Measurements from ENCODE around the gene EYS. TPM values are rescaled to one million over a fixed set of nuclear protein-coding genes. Genes with fewer than 3 reads are reported as not detected.

The EYS gene
- total RNA-seq, 2 donors from 2014 or later = not detected

DNA sequence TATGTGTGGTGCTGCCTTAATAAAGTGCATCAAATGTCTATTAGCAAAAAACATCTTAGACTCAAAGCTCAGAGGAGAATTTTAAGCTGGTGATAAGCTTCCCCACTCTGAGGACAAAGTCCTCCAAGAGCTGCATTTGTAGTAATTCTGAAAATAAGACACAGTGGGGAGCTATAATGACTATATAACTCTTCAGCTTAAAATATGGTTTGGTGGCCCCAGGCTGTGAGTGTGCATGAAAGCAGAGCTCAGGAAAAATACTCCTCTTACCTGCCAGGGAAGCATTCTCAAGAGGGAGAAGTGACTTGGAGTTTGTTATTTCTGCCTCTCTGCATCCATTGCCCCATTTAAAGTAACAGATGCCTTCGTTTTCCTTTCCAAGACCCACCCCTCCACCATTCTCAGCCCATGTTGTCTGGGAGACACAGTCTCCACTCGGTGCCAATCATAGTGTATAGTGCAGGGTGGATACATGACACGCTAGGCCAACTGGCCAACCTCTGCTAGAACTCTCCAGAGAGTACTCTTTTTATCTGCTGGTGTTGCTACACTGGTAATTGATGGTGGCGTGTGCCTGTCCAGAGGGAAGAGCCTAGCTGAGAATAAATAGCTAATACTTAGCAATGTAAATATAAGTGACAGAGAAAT lies 1842.2 kb downstream of the EYS start:
- no peak overlapping the region for H3K4me3 ChIP-seq
- no peak for DNase-seq (ENCODE audit: low spot score)
- no peaks in the 10 kb centered on the region for H3K9me3 ChIP-seq
- TF ChIP-seq, protein P1, sequence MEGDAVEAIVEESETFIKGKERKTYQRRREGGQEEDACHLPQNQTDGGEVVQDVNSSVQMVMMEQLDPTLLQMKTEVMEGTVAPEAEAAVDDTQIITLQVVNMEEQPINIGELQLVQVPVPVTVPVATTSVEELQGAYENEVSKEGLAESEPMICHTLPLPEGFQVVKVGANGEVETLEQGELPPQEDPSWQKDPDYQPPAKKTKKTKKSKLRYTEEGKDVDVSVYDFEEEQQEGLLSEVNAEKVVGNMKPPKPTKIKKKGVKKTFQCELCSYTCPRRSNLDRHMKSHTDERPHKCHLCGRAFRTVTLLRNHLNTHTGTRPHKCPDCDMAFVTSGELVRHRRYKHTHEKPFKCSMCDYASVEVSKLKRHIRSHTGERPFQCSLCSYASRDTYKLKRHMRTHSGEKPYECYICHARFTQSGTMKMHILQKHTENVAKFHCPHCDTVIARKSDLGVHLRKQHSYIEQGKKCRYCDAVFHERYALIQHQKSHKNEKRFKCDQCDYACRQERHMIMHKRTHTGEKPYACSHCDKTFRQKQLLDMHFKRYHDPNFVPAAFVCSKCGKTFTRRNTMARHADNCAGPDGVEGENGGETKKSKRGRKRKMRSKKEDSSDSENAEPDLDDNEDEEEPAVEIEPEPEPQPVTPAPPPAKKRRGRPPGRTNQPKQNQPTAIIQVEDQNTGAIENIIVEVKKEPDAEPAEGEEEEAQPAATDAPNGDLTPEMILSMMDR (IDR thresholded peaks at IDR 0.05) = no peak
- no peaks in the 10 kb centered on the region for H3K36me3 ChIP-seq
- no peaks in the 10 kb centered on the region for H3K27me3 ChIP-seq
- H3K27ac ChIP-seq = no peak overlapping the region
- no peaks in the 10 kb centered on the region for H3K4me1 ChIP-seq

DNA sequence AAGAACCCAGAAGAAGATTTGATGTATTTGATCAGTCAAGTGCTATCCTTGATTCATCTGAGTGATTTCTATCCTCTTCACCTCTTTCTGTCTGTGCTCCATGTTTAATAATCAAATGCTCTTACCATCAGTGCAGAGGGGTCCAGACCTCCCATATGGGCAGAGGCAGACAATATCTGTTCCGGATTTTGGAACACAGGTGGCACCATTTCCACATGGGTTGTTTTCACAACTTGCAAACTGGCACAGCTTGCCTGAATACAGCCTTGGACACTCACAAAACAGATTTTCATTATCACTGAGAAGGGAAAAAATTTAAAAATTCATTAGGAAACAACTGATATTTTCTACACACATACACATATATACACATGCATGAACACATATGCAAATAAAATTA lies 1843.0 kb downstream of the EYS start:
- Histone ChIP-seq H3K4me3 (no peak overlapping the region), H3K27ac (no peak overlapping the region), H3K36me3 (no peaks in the 10 kb centered on the region), H3K9me3 (no peaks in the 10 kb centered on the region), H3K4me1 (no peaks in the 10 kb centered on the region), H3K27me3 (no peaks in the 10 kb centered on the region)
- TF ChIP-seq, protein P1 (IDR thresholded peaks at IDR 0.05) = no peak
- DNase-seq (ENCODE audit: low spot score) = no peak

DNA sequence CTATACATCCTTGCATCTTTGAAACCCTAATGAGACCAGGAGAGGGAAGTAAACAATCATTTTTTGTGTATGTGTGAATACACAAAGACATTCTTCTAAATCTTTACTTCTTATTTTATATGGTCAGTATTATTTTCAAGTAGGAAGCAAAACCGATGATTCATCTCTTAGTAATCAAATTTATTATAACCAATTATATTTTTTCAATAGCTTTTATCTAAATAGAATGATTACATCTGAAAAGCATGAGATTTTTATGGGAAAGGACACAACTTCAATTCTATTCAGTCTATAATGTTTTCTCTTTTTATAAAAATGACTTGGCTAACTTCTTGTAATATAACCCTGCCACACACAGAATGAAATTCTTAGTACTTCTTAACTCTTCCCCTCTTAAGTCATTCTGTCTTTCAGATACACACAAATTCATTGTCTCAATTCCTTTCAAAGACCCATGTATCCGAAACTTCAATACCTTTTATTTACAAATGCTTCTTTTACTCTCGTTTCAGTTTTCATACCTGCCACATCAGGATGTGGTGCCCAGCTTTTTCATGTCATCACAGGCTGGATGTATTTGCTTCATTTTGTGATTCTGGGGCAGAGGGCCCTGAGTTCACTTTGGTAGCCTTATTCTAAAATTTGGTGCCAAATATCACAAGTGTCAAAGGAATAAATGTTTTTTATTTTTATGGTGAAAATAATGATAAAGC lies 1844.4 kb downstream of the EYS start:
- Histone ChIP-seq H3K36me3 (no peaks in the 10 kb centered on the region), H3K9me3 (no peaks in the 10 kb centered on the region), H3K27ac (no peak overlapping the region), H3K4me1 (no peaks in the 10 kb centered on the region), H3K27me3 (no peaks in the 10 kb centered on the region), H3K4me3 (no peak overlapping the region)
- no peak for DNase-seq (ENCODE audit: low spot score)
- TF ChIP-seq, protein P1 (IDR thresholded peaks at IDR 0.05) = no peak

DNA sequence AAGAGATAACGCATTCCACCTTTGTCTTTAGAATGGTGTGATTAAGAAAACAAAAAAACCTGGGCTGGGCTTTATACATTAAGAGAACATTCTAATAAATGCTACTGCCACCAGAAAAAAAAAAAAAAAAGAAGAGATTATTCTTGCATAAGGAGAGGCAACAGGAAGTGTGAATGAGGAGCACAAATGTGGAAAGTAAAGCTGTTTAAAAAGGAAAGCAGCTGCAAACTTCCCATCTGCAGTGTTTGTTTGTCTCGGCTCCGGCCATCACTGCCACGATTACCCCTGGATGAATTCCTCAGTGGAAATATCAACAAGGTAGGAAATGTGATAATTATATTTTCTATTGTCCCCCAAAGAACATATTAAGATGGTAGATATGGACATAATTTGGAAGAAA lies 1847.5 kb downstream of the EYS start:
- TF ChIP-seq, protein P1 (IDR thresholded peaks at IDR 0.05) = no peak
- Histone ChIP-seq H3K36me3 (no peaks in the 10 kb centered on the region), H3K4me3 (no peak overlapping the region), H3K9me3 (no peaks in the 10 kb centered on the region), H3K4me1 (no peaks in the 10 kb centered on the region), H3K27me3 (no peaks in the 10 kb centered on the region), H3K27ac (no peak overlapping the region)
- no peak for DNase-seq (ENCODE audit: low spot score)

DNA sequence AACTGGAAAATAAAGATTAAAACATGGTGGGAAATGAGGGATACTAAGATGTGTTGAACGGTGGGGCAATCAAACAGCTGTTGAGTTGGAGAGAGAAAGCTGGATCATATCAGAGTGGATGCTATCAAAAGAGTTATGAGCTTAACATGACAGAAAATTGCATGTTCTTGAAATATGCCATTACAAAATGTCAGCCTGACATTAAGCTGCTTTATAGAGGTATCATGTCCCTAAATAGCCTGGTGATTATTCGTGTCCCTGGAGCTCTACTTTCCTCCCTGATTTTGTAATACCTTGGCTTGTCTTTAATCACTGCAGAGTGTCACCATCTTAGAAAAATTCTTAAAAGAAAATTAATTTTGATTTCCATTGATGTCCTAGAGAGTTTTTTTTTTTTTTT lies 1848.3 kb downstream of the EYS start:
- Histone ChIP-seq H3K9me3 (no peaks in the 10 kb centered on the region), H3K4me1 (no peaks in the 10 kb centered on the region), H3K27me3 (no peaks in the 10 kb centered on the region), H3K27ac (no peak overlapping the region), H3K4me3 (no peak overlapping the region), H3K36me3 (no peaks in the 10 kb centered on the region)
- TF ChIP-seq, protein P1 (IDR thresholded peaks at IDR 0.05) = no peak
- no peak for DNase-seq (ENCODE audit: low spot score)

Data from right atrium auricular region (tissue), 2 donors.